GM12878 (cell line): ENCODE measurements around the gene FAAH2. TPM values are rescaled to one million over a fixed set of nuclear protein-coding genes. Genes with fewer than 3 reads are reported as not detected.
"Not testable (repeated sequence)": the region's sequence is repeated elsewhere in the genome, so short reads cannot be mapped to it uniquely, and the experiment has no call there.

ENCODE experiments used
- ATAC-seq: fragments of 200-7000 bp; cut with Tn5 transposase; 3 replicates; pipeline ENCODE4 v1.9.1; 2020; ENCODE audit warnings: mild to moderate bottlenecking, moderate library complexity
- BruUV-seq: library from RNA; stranded (reverse); fragments of 400-500 nt; replicated peaks from 2 replicates; lab custom pipeline; 2021; lab: Mats Ljungman, UMichigan
- CTCF ChIA-PET: fragments of 300-600 bp; sonication (Branson Sonifier 250); formaldehyde crosslinking; extraction: SDS; loops from one replicate; lab custom pipeline; 2021; ENCODE audit warnings: inconsistent platforms; lab: Yijun Ruan, JAX
- POLR2A ChIA-PET: fragments of 350-600 bp; formaldehyde crosslinking; extraction: SDS; loops from one replicate; lab custom pipeline; 2021; ENCODE audit warnings: inconsistent platforms; lab: Charles Lee
- RAD21 ChIA-PET: fragments of 300-600 bp; sonication (Branson Sonifier 250); formaldehyde crosslinking; loops from one replicate; lab custom pipeline; 2023; ENCODE audit warnings: antibody characterized with exemption; ENCODE audit not compliant: unreplicated experiment; lab: Charles Lee
- SMC1A ChIA-PET: fragments of 300-600 bp; sonication (Branson Sonifier 250); formaldehyde crosslinking; loops from one replicate; lab custom pipeline; 2023; ENCODE audit not compliant: unreplicated experiment, uncharacterized antibody; lab: Charles Lee
- DNase-seq: peaks from one replicate; pipeline ENCODE4 v3.0.0-alpha.2; 2011; ENCODE audit warnings: low read depth, low spot score
- FAIRE-seq: peaks from 3 replicates; lab custom pipeline; 2011; peaks lifted over from hg19 to GRCh38; lab: Jason Lieb, UNC
- H2AFZ ChIP-seq: 2 replicates; pipeline ENCODE4 v1.6.0; 2011; ENCODE audit warnings: low read depth, low read length, control low read depth; ENCODE audit not compliant: control insufficient read depth
- H3K27ac ChIP-seq: 2 replicates; pipeline ENCODE4 v1.5.1; 2011; ENCODE audit warnings: control low read depth; ENCODE audit not compliant: control insufficient read depth, insufficient read depth
- H3K27me3 ChIP-seq, 2 experiments: replicated peaks in 1 of 2; 2 replicates each; pipeline versions ENCODE4 v1.6.0 to v1.6.1; 2011; ENCODE audit warnings: low read length in 1 of 2; ENCODE audit not compliant: control insufficient read depth in 2 of 2, insufficient read depth in 2 of 2
- H3K36me3 ChIP-seq, 2 experiments: 2 replicates each; pipeline ENCODE4 v1.5.1; 2011; ENCODE audit warnings: low read length in 1 of 2; ENCODE audit not compliant: control insufficient read depth in 2 of 2, insufficient read depth in 2 of 2
- H3K4me1 ChIP-seq: 2 replicates; pipeline ENCODE4 v1.6.1; 2011; ENCODE audit warnings: mild to moderate bottlenecking, low read length, moderate library complexity, mixed read lengths; ENCODE audit not compliant: control insufficient read depth, insufficient read depth
- H3K4me2 ChIP-seq: 2 replicates; pipeline ENCODE4 v1.6.0; 2011; ENCODE audit warnings: control low read depth; ENCODE audit not compliant: control insufficient read depth, insufficient read depth
- H3K4me3 ChIP-seq: fragments of 200-600 bp; sonication (generic); 2 replicates; pipeline ENCODE4 v1.5.1; 2016
- H3K79me2 ChIP-seq: 2 replicates; pipeline ENCODE4 v1.6.0; 2011; ENCODE audit warnings: low read length; ENCODE audit not compliant: control insufficient read depth, insufficient read depth
- H3K9ac ChIP-seq: 2 replicates; pipeline ENCODE4 v1.8.0; 2011; ENCODE audit warnings: low read length, control low read depth, mixed read lengths; ENCODE audit not compliant: control insufficient read depth, insufficient read depth
- H3K9me3 ChIP-seq: replicated peaks from 3 replicates; pipeline ENCODE4 v1.5.1; 2011; ENCODE audit warnings: mild to moderate bottlenecking, low read length; ENCODE audit not compliant: control insufficient read depth, insufficient read depth
- H4K20me1 ChIP-seq: 2 replicates; pipeline ENCODE4 v1.6.0; 2011; ENCODE audit not compliant: control insufficient read depth, insufficient read depth
- CBX3 ChIP-seq: fragments of 200-600 bp; sonication (generic); IDR thresholded peaks from 2 replicates; pipeline ENCODE4 v1.6.1; 2016; ENCODE audit warnings: low read depth, borderline replicate concordance
- ETV6 ChIP-seq, 2 experiments: fragments of 450-650 bp in 1 of 2; IDR thresholded peaks in 1 of 2; conservative IDR thresholded peaks in 1 of 2; 2 replicates each; pipeline ENCODE4 v1.6.1; 2014; ENCODE audit warnings: antibody characterized with exemption in 1 of 2, borderline replicate concordance in 1 of 2, low read depth in 1 of 2, mild to moderate bottlenecking in 1 of 2, moderate library complexity in 1 of 2
- JUNB ChIP-seq: IDR thresholded peaks from 2 replicates; pipeline ENCODE4 v1.6.1; 2016; ENCODE audit warnings: antibody characterized with exemption, mild to moderate bottlenecking
- MTA2 ChIP-seq: fragments of 450-650 bp; IDR thresholded peaks from 2 replicates; pipeline ENCODE4 v1.6.1; 2016; ENCODE audit warnings: low read depth, mild to moderate bottlenecking, moderate library complexity
- MYB ChIP-seq: fragments of 150-350 bp; IDR thresholded peaks from 2 replicates; pipeline ENCODE4 v1.6.1; 2014; ENCODE audit warnings: mild to moderate bottlenecking, low read depth, low read length, borderline replicate concordance
- PBX3 ChIP-seq: IDR thresholded peaks from 2 replicates; pipeline ENCODE4 v1.6.1; 2011; ENCODE audit warnings: mild to moderate bottlenecking, low read depth, low read length, moderate library complexity; ENCODE audit not compliant: insufficient replicate concordance
- whole genome bisulfite sequencing: methylation state at CpG from one replicate; pipeline ENCODE4 v1.1.6; 2016; ENCODE audit warnings: low lambda C conversion rate; ENCODE audit not compliant: insufficient replicate concordance, insufficient coverage; ENCODE audit errors: missing lambda C conversion rate; 5-methylcytosine and 5-hydroxymethylcytosine counted together
- in situ Hi-C: fragments of 300-500 bp; cut with MboI; formaldehyde crosslinking; loops from 9 replicates; pipeline ENCODE4 v1.14.3; 2018; ENCODE audit warnings: mixed read lengths
- intact Hi-C: fragments of 100-400 bp; cut with micrococcal nuclease; formaldehyde crosslinking; loops from one replicate; pipeline ENCODE4 v1.14.2; 2022; ENCODE audit not compliant: unreplicated experiment
- polyA plus RNA-seq, 11 experiments: library from polyadenylated mRNA; depleted of rRNA in 4 of 11; unstranded in 6 of 11; stranded (reverse) in 5 of 11; fragments of >200 nt; fragmentation: Nextera tagmentation in 4 of 11; fragmentation: Illumina TruSeq in 1 of 11; extraction: Ambion mirVana in 4 of 11; extraction: Trizol in 1 of 11; gene quantifications; 1 replicate in 1 of 11; 2 replicates in 10 of 11; pipeline versions ENCODE4 v1.2.1 to v1.2.3, GENCODE V29; 2011 to 2016; ENCODE audit warnings: inconsistent platforms in 2 of 11, missing spikeins in 2 of 11, low read depth in 1 of 11
- total RNA-seq, 4 experiments: library from RNA; depleted of rRNA in 3 of 4; stranded (reverse); fragments of >200 nt in 3 of 4; fragmentation: Illumina TruSeq in 1 of 4; extraction: Trizol in 1 of 4; gene quantifications; 2 replicates each; pipeline versions ENCODE4 v1.2.1 to v1.2.3, GENCODE V29; 2013 to 2021
- TF ChIP-seq, protein P1 (sequence below): fragments of 450-650 bp; formaldehyde crosslinking; IDR thresholded peaks from 2 replicates; pipeline ENCODE4 v1.5.0; 2022; ENCODE audit warnings: mild to moderate bottlenecking, missing genetic modification characterization

The FAAH2 gene
- total and polyA plus RNA-seq, 10 of the 15 experiments (the other 5 are each of a cell fraction or from before 2014, with no cell fraction given) = 0.88 to 5.4 (median 1.5) TPM

DNA sequence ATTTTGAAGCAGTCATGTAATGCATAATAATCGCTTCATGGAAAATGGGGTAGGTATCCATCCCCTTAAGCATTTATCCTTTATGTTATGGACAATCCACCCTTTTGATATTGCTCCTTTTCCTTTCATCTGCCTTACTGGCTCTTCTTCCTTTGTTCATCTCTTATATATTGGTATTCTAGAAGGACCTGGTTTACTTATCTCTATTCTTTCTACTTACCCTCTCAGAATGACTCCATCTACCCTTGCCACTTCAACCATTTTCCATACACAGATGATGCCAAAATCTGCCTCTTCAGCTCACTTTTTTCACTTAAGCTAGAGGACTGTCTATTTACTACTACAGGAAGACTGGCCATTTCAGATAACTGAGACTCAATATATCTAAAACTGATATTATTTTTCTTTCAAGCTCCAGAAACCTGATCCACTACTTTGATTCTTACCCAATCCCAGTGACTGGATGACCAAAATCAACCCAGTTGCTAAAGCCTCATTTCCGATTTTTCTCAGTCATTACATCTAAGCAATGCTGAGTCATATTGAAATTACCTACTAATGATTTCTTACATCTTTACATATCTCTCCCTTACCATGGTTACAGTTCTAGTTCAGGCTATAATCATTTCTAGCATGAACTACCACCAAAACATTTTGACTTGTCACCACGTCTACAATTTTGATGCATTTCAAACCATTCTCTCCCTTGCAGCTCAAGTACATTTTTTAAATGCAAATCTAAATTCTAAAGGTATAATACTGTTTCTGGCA lies 93.7 kb downstream of the FAAH2 start:
- Histone ChIP-seq H2AFZ (no peak overlapping the region), H3K9ac (no peak overlapping the region), H3K4me1 (no peaks in the 10 kb centered on the region), H3K27me3 (no peaks in the 10 kb centered on the region), H3K79me2 (no peaks in the 10 kb centered on the region), H3K36me3 (no peaks in the 10 kb centered on the region), H3K27ac (no peak overlapping the region), H3K4me2 (no peak overlapping the region), H3K9me3 (no peaks in the 10 kb centered on the region), H4K20me1 (no peaks in the 10 kb centered on the region), H3K4me3 (no peak overlapping the region)
- ATAC-seq (peak; percentile 75), FAIRE-seq (no peak), DNase-seq (no peak)
- ChIA-PET CTCF (no interaction called here), POLR2A (no interaction called here), SMC1A (no interaction called here), RAD21 (no interaction called here)
- WGBS = 19% methylated on average over 3 of the region's 3 CpGs
- intact Hi-C loops = no loop called here
- in situ Hi-C loops = no loop called here
- no peak for TF ChIP-seq PBX3
- 0 out of 2 replicates have a peak, but pooled peaks have one; percentile 31 for TF ChIP-seq MTA2
- no peak for TF ChIP-seq ETV6 (conservative IDR thresholded peaks at IDR 0.05 in 1 of 2, IDR thresholded peaks at IDR 0.05 in 1 of 2; ENCODE audit: borderline replicate concordance in 1 of 2, low read depth in 1 of 2)
- TF ChIP-seq JUNB = peak; percentile 32; the same call in 1 of the 2 replicates
- TF ChIP-seq CBX3 = no peak
- TF ChIP-seq, protein P1, sequence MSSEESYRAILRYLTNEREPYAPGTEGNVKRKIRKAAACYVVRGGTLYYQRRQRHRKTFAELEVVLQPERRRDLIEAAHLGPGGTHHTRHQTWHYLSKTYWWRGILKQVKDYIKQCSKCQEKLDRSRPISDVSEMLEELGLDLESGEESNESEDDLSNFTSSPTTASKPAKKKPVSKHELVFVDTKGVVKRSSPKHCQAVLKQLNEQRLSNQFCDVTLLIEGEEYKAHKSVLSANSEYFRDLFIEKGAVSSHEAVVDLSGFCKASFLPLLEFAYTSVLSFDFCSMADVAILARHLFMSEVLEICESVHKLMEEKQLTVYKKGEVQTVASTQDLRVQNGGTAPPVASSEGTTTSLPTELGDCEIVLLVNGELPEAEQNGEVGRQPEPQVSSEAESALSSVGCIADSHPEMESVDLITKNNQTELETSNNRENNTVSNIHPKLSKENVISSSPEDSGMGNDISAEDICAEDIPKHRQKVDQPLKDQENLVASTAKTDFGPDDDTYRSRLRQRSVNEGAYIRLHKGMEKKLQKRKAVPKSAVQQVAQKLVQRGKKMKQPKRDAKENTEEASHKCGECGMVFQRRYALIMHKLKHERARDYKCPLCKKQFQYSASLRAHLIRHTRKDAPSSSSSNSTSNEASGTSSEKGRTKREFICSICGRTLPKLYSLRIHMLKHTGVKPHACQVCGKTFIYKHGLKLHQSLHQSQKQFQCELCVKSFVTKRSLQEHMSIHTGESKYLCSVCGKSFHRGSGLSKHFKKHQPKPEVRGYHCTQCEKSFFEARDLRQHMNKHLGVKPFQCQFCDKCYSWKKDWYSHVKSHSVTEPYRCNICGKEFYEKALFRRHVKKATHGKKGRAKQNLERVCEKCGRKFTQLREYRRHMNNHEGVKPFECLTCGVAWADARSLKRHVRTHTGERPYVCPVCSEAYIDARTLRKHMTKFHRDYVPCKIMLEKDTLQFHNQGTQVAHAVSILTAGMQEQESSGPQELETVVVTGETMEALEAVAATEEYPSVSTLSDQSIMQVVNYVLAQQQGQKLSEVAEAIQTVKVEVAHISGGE = no peak
- TF ChIP-seq MYB = no peak
- BruUV-seq = no TSS peak

DNA sequence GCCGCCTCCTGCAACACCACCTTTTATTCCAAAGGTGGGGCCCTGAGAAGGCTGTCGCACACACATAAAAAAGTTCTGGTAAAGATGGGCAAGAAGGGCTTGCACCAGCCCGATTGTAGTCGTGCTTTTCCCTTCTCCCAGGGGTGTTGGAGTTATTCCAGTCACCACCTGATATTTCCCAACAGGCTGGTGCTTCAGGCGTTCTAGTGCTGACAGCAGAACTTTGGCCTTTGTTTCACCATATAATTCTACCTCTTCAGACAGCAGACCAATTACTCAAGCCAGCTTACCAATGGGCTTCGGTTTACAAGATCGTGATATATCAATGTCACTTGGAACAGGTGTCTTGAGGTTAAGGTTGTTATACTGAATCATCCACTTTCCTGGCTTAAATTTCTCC lies 107.7 kb downstream of the FAAH2 start:
- H2AFZ ChIP-seq, H3K9me3 ChIP-seq, H3K79me2 ChIP-seq, FAIRE-seq, intact Hi-C loops, H4K20me1 ChIP-seq, H3K4me2 ChIP-seq, H3K4me1 ChIP-seq, BruUV-seq, H3K27ac ChIP-seq, CTCF ChIA-PET, H3K4me3 ChIP-seq, H3K9ac ChIP-seq, in situ Hi-C loops, DNase-seq, ATAC-seq, H3K27me3 ChIP-seq, POLR2A ChIA-PET, RAD21 ChIA-PET, H3K36me3 ChIP-seq, SMC1A ChIA-PET: not testable (repeated sequence)
- WGBS = 31% methylated on average over 7 of the region's 7 CpGs
